NT2/D1 (cell line): Measurements from ENCODE around the gene KATNAL1.

ENCODE experiments used
- DNase-seq: peaks from one replicate; pipeline ENCODE4 v3.0.0-alpha.2; 2011; ENCODE audit warnings: low read depth, low spot score
- H3K27me3 ChIP-seq: 2 replicates; pipeline ENCODE4 v1.6.0; 2011; ENCODE audit warnings: mild to moderate bottlenecking; ENCODE audit not compliant: insufficient read length, insufficient read depth
- H3K36me3 ChIP-seq: 2 replicates; pipeline ENCODE4 v1.6.1; 2011; ENCODE audit warnings: mild to moderate bottlenecking, low read length, mixed read lengths; ENCODE audit not compliant: insufficient read depth, insufficient read length
- H3K4me1 ChIP-seq: 2 replicates; pipeline ENCODE4 v1.5.1; 2011; ENCODE audit not compliant: insufficient read depth, insufficient read length
- H3K4me3 ChIP-seq: 2 replicates; pipeline ENCODE4 v1.5.1; 2011; ENCODE audit warnings: low read depth; ENCODE audit not compliant: insufficient read length
- H3K9ac ChIP-seq: 2 replicates; pipeline ENCODE4 v1.6.0; 2011; ENCODE audit warnings: low read depth; ENCODE audit not compliant: insufficient read length
- H3K9me3 ChIP-seq: 2 replicates; pipeline ENCODE4 v1.5.1; 2011; ENCODE audit warnings: mild to moderate bottlenecking, low read length; ENCODE audit not compliant: insufficient read depth
- SUZ12 ChIP-seq: IDR thresholded peaks from 2 replicates; pipeline ENCODE4 v1.6.1; 2011; ENCODE audit not compliant: insufficient read length, insufficient read depth; ENCODE audit errors: extremely low read depth
- YY1 ChIP-seq: IDR thresholded peaks from 2 replicates; pipeline ENCODE4 v1.6.1; 2011; ENCODE audit not compliant: insufficient read length, insufficient read depth
- ZNF274 ChIP-seq: IDR thresholded peaks from 2 replicates; pipeline ENCODE4 v1.6.1; 2011; ENCODE audit warnings: mild to moderate bottlenecking, low read depth, low read length

The KATNAL1 gene

GRCh38 chr13:30338331-30338851, 31.0 kb upstream of the KATNAL1 start:
- DNase-seq, result no peak
- H3K4me1 ChIP-seq, result no peaks in the 10 kb centered on the region
- H3K9ac ChIP-seq, result no peak overlapping the region
- H3K27me3 ChIP-seq, result no peaks in the 10 kb centered on the region
- no peaks in the 10 kb centered on the region for H3K36me3 ChIP-seq
- no peak overlapping the region for H3K4me3 ChIP-seq
- H3K9me3 ChIP-seq, result no peaks in the 10 kb centered on the region
- TF ChIP-seq ZNF274 (no peak), SUZ12 (no peak)

GRCh38 chr13:30337061-30337610, 29.8 kb upstream of the KATNAL1 start:
- Histone ChIP-seq H3K9ac (no peak overlapping the region), H3K36me3 (no peaks in the 10 kb centered on the region), H3K27me3 (no peaks in the 10 kb centered on the region), H3K4me1 (no peaks in the 10 kb centered on the region), H3K9me3 (no peaks in the 10 kb centered on the region), H3K4me3 (no peak overlapping the region)
- DNase-seq, result no peak
- no peak for TF ChIP-seq SUZ12
- no peak for TF ChIP-seq YY1
- no peak for TF ChIP-seq ZNF274

GRCh38 chr13:30334663-30335386, 27.5 kb upstream of the KATNAL1 start:
- H3K27me3 ChIP-seq, result no peaks in the 10 kb centered on the region
- no peaks in the 10 kb centered on the region for H3K9me3 ChIP-seq
- H3K36me3 ChIP-seq, result no peaks in the 10 kb centered on the region
- no peak overlapping the region for H3K9ac ChIP-seq
- no peak for DNase-seq
- no peak overlapping the region for H3K4me3 ChIP-seq
- H3K4me1 ChIP-seq, result no peaks in the 10 kb centered on the region
- no peak for TF ChIP-seq YY1
- TF ChIP-seq ZNF274, result no peak
- no peak for TF ChIP-seq SUZ12

- Histone ChIP-seq H3K4me3 (no peak overlapping the region), H3K36me3 (no peaks in the 10 kb centered on the region), H3K27me3 (no peaks in the 10 kb centered on the region), H3K9ac (no peak overlapping the region), H3K9me3 (no peaks in the 10 kb centered on the region), H3K4me1 (no peaks in the 10 kb centered on the region)
- no peak for DNase-seq
- no peak for TF ChIP-seq SUZ12
- no peak for TF ChIP-seq YY1
- TF ChIP-seq ZNF274, result no peak
Observed at GRCh38 chr13:30333616-30334015, 26.3 kb upstream of the KATNAL1 start.

GRCh38 chr13:30332456-30333143, 25.2 kb upstream of the KATNAL1 start:
- no peak overlapping the region for H3K9ac ChIP-seq
- DNase-seq, result no peak
- TF ChIP-seq ZNF274 (no peak), SUZ12 (no peak), YY1 (no peak)

GRCh38 chr13:30331331-30331771, 24.0 kb upstream of the KATNAL1 start:
- H3K36me3 ChIP-seq, result no peaks in the 10 kb centered on the region
- DNase-seq, result no peak
- H3K27me3 ChIP-seq, result no peaks in the 10 kb centered on the region
- H3K9me3 ChIP-seq, result no peaks in the 10 kb centered on the region
- H3K4me1 ChIP-seq, result no peaks in the 10 kb centered on the region
- TF ChIP-seq SUZ12, result no peak
- TF ChIP-seq YY1, result no peak
- TF ChIP-seq ZNF274, result no peak
- H3K9ac ChIP-seq, result no peak overlapping the region
- no peak overlapping the region for H3K4me3 ChIP-seq

More at GRCh38 chr13:30332456-30333143, 25.2 kb upstream of the KATNAL1 start:
- Histone ChIP-seq H3K4me1 (no peaks in the 10 kb centered on the region), H3K4me3 (no peak overlapping the region), H3K9me3 (no peaks in the 10 kb centered on the region), H3K36me3 (no peaks in the 10 kb centered on the region), H3K27me3 (no peaks in the 10 kb centered on the region)

GRCh38 chr13:30329009-30329585, 21.7 kb upstream of the KATNAL1 start:
- Histone ChIP-seq H3K4me3 (no peak overlapping the region), H3K36me3 (no peaks in the 10 kb centered on the region), H3K9ac (no peak overlapping the region), H3K4me1 (no peaks in the 10 kb centered on the region), H3K27me3 (no peaks in the 10 kb centered on the region), H3K9me3 (no peaks in the 10 kb centered on the region)
- no peak for DNase-seq
- TF ChIP-seq YY1, result no peak
- TF ChIP-seq ZNF274, result no peak
- no peak for TF ChIP-seq SUZ12
